HG03457 (cell line): ENCODE data around the gene CHRDL1.
"Not testable (repeated sequence)": the region's sequence is repeated elsewhere in the genome, so short reads cannot be mapped to it uniquely, and the experiment has no call there.

Experiments used
- ATAC-seq: cut with Tn5 transposase; IDR thresholded peaks from one replicate; pipeline ENCODE4 v1.9.1; 2021; ENCODE audit warnings: moderate number of reproducible peaks; ENCODE audit not compliant: unreplicated experiment

CHRDL1 gene

DNA sequence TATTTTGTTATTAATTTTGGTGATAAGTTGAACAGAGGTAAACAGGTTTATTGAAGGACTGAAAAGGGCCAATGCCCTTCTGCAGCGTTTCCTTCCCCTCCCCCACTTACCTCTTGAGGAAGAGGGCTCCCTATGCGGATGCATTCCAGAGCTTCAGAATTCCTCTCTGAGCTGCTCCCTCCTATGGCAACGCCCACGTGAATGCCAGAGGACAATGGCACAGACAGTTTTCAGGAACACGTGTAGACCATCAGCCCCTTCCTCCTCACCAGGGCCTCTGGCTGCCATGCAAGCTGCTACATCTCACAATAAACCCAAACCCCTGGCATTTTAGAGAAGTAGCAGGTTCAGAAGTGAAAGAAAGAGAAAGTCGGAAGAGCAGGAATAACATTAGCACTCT is 127.9 kb downstream of the CHRDL1 start:
- ATAC-seq = no peak

DNA sequence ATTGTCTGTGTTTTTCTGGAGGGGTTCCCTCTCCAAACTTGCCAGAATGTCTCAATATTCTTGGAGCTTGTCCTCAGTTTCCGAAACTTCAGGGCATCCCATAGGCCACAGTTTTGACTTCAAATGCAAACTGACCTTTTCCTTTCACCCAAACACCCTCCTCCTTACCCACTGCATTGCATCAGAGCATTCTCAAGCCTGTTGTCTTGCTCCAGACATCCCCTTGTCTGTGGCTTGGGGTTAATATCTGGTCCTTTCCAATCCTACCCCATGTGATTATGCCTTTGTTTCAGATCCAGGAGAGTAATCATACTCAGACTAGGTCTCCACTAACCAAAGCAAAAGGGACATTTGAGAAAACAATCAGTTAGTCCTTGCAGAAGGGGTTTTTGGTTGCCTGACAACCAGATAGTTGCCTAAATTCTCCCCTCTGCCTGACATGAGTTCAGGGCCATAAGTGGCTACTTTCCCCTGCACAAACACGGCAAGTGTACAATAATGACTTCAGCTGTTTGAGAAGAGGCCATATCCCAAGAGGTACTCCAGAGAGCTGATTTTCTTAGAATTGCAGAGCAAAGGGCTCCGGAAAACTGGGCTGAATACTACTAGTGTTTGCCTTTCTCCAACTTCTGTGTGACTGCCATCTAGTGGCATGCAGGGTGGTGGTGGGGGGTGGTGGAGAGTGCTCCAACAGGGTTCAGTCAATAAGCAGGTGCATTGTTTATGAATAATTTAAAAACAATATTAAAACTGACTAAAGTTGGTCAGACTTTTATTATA is 130.2 kb downstream of the CHRDL1 start:
- no peak for ATAC-seq

DNA sequence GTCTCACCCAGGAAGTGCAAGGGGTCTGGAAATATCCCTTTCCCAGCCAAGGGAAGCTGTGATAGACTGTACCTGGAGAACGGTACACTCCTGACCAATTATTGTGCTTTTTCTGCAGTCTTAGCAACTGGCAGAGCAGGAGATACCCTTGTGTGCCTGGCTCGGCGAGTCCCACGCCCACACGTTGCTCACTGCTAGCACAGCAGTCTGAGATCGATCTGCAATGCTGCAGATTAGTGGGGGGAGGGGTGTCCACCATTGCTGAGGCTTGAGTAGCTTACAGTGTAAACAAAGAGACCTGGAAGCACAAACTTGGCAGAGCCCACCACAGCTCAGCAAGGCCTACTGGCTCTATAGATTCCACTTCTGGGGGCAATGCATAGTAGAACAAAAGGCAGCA is 138.5 kb downstream of the CHRDL1 start:
- ATAC-seq = no peak

DNA sequence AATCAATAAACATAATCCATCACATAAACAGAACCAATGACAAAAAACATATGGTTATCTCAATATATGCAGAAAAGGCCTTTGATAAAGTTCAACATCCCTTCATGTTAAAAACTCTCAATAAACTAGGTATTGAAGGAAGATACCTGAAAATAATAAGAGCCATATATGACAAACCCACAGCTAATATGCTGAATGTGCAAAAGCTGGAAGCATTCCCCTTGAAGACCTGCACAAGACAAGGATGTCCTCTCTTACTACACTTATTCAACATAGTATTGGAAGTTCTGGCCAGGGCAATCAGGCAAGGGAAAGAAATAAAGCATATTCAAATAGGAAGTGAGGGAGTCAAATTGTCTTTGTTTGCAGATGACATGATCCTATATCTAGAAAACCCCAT is 141.3 kb downstream of the CHRDL1 start:
- ATAC-seq = not testable (repeated sequence)

DNA sequence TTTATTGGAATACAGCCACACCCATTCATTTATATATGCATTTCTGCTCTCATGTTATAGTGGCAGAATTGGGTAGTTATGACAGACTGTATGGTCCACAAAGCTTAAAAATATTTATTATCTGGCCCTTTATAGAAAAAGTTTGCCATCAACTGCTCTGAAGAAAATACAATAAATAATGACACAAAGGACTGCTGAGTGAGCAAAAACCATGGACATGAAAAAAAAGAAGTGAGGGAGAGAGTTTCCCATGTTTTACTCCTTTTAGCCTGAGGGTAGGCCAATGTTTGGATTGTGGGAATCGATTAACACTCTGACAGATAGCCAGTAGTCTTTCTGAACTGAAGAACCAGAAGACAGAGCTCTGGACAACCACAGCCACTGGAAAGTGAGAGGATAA is 149.2 kb downstream of the CHRDL1 start:
- ATAC-seq = no peak
